IMR-90 (cell line): ENCODE results near the gene THEM5. TPM values are rescaled to one million over a fixed set of nuclear protein-coding genes. Genes with fewer than 3 reads are reported as not detected.

Source experiments
- ATAC-seq: fragments of 200-7000 bp; cut with Tn5 transposase; 2 replicates; pipeline ENCODE4 v1.9.1; 2020; ENCODE audit warnings: low read depth, mild to moderate bottlenecking, moderate library complexity
- BruUV-seq: library from RNA; stranded (reverse); fragments of 400-500 nt; replicated peaks from 2 replicates; lab custom pipeline; 2021; lab: Mats Ljungman, UMichigan
- CTCF ChIA-PET: fragments of 300-600 bp; formaldehyde crosslinking; extraction: SDS; loops from one replicate; lab custom pipeline; 2021; ENCODE audit warnings: antibody characterized with exemption; lab: Yijun Ruan, JAX
- POLR2A ChIA-PET: fragments of 300-600 bp; sonication (Branson Sonifier 250); formaldehyde crosslinking; loops from one replicate; lab custom pipeline; 2022; ENCODE audit warnings: antibody characterized with exemption; ENCODE audit not compliant: unreplicated experiment; lab: Charles Lee
- DNase-seq: peaks from one replicate; pipeline ENCODE4 v3.0.0; 2013
- H2AFZ ChIP-seq: replicated peaks from 2 replicates; pipeline ENCODE3; 2013; ENCODE audit warnings: low read length, mild to moderate bottlenecking; ENCODE audit not compliant: poor library complexity
- H2AK5ac ChIP-seq: 2 replicates; pipeline ENCODE4 v1.6.1; 2013; ENCODE audit warnings: low read depth, low read length, inconsistent platforms
- H2AK9ac ChIP-seq: replicated peaks from 2 replicates; pipeline ENCODE3; 2013; ENCODE audit warnings: mild to moderate bottlenecking, low read depth, low read length, moderate library complexity; ENCODE audit not compliant: poor library complexity
- H2BK120ac ChIP-seq: 2 replicates; pipeline ENCODE4 v1.6.1; 2013; ENCODE audit warnings: low read depth, low read length, inconsistent platforms
- H2BK15ac ChIP-seq: 3 replicates; pipeline ENCODE4 v1.6.1; 2013; ENCODE audit warnings: low read depth, low read length, inconsistent platforms
- H2BK20ac ChIP-seq: 2 replicates; pipeline ENCODE4 v1.6.1; 2013; ENCODE audit warnings: low read depth, mild to moderate bottlenecking, inconsistent platforms, low read length, moderate library complexity
- H2BK5ac ChIP-seq: 2 replicates; pipeline ENCODE4 v1.6.1; 2013; ENCODE audit warnings: mild to moderate bottlenecking, low read depth, low read length, inconsistent platforms; ENCODE audit not compliant: poor library complexity, severe bottlenecking
- H3K14ac ChIP-seq: replicated peaks from 2 replicates; pipeline ENCODE4 v1.6.1; 2013; ENCODE audit warnings: low read depth, low read length, inconsistent platforms
- H3K18ac ChIP-seq: 2 replicates; pipeline ENCODE4 v1.6.1; 2013; ENCODE audit warnings: low read depth, low read length, control low read depth
- H3K23ac ChIP-seq: 2 replicates; pipeline ENCODE4 v1.6.1; 2013; ENCODE audit warnings: low read depth, low read length, inconsistent platforms
- H3K27ac ChIP-seq: 2 replicates; pipeline ENCODE4 v1.5.1; 2013; ENCODE audit warnings: mild to moderate bottlenecking, control low read depth, low read length; ENCODE audit not compliant: insufficient read depth
- H3K27me3 ChIP-seq: 2 replicates; pipeline ENCODE4 v1.6.1; 2013; ENCODE audit warnings: low read length; ENCODE audit not compliant: control insufficient read depth, insufficient read depth
- H3K36me3 ChIP-seq: 2 replicates; pipeline ENCODE4 v1.6.1; 2013; ENCODE audit warnings: low read length, mixed read lengths; ENCODE audit not compliant: control insufficient read depth, insufficient read depth
- H3K4ac ChIP-seq: 2 replicates; pipeline ENCODE4 v1.6.1; 2013; ENCODE audit warnings: low read depth, low read length, inconsistent platforms
- H3K4me1 ChIP-seq: 2 replicates; pipeline ENCODE4 v1.6.1; 2013; ENCODE audit warnings: low read length, mixed read lengths; ENCODE audit not compliant: control insufficient read depth, insufficient read depth
- H3K4me2 ChIP-seq: 2 replicates; pipeline ENCODE4 v1.6.1; 2013; ENCODE audit warnings: low read depth, mild to moderate bottlenecking, control low read depth, low read length, moderate library complexity
- H3K4me3 ChIP-seq: 2 replicates; pipeline ENCODE4 v1.5.1; 2013; ENCODE audit warnings: low read depth, mild to moderate bottlenecking, control low read depth, low read length, moderate library complexity; ENCODE audit not compliant: insufficient read depth
- H3K56ac ChIP-seq: 2 replicates; pipeline ENCODE4 v1.6.1; 2013; ENCODE audit warnings: low read length, inconsistent platforms; ENCODE audit not compliant: insufficient read depth; ENCODE audit errors: extremely low read depth
- H3K79me1 ChIP-seq, 2 experiments: 2 replicates each; pipeline ENCODE4 v1.6.1; 2013; ENCODE audit warnings: low read length in 2 of 2, inconsistent platforms in 1 of 2, low read depth in 1 of 2
- H3K9ac ChIP-seq: 2 replicates; pipeline ENCODE4 v1.6.1; 2013; ENCODE audit warnings: low read depth, low read length, control low read depth
- H3K9me1 ChIP-seq: 2 replicates; pipeline ENCODE4 v1.6.1; 2013; ENCODE audit warnings: low read length, inconsistent platforms; ENCODE audit not compliant: insufficient read depth
- H3K9me3 ChIP-seq: 2 replicates; pipeline ENCODE4 v1.6.1; 2013; ENCODE audit warnings: low read length; ENCODE audit not compliant: control insufficient read depth, insufficient read depth
- H4K20me1 ChIP-seq: 2 replicates; pipeline ENCODE4 v1.6.1; 2013; ENCODE audit warnings: low read length, inconsistent platforms; ENCODE audit not compliant: insufficient read depth
- H4K5ac ChIP-seq: 2 replicates; pipeline ENCODE4 v1.6.1; 2013; ENCODE audit warnings: mild to moderate bottlenecking, low read depth, low read length, control low read depth
- H4K8ac ChIP-seq, 2 experiments: 2 replicates each; pipeline ENCODE4 v1.6.1; 2013; ENCODE audit warnings: low read depth in 2 of 2, low read length in 2 of 2, control low read depth in 1 of 2, inconsistent platforms in 1 of 2
- H4K91ac ChIP-seq: 2 replicates; pipeline ENCODE4 v1.6.1; 2013; ENCODE audit warnings: low read depth, low read length, inconsistent platforms; ENCODE audit not compliant: insufficient read depth
- CEBPB ChIP-seq: IDR thresholded peaks from 2 replicates; pipeline ENCODE4 v1.6.1; 2012; ENCODE audit warnings: low read depth, low read length, improper control_type of control experiment
- CHD1 ChIP-seq: IDR thresholded peaks from 2 replicates; pipeline ENCODE4 v1.6.1; 2012; ENCODE audit warnings: low read depth, low read length, improper control_type of control experiment
- FOS ChIP-seq: fragments of 150-350 bp; IDR thresholded peaks from 2 replicates; pipeline ENCODE4 v1.6.1; 2016; ENCODE audit warnings: low read depth, low read length
- MAFK ChIP-seq: IDR thresholded peaks from 2 replicates; pipeline ENCODE4 v1.6.1; 2012; ENCODE audit warnings: low read depth, low read length, improper control_type of control experiment
- MAZ ChIP-seq: IDR thresholded peaks from 2 replicates; pipeline ENCODE4 v1.6.1; 2012; ENCODE audit warnings: low read depth, mild to moderate bottlenecking, low read length, improper control_type of control experiment, moderate library complexity, borderline replicate concordance
- MXI1 ChIP-seq: IDR thresholded peaks from 2 replicates; pipeline ENCODE4 v1.6.1; 2012; ENCODE audit warnings: low read depth, mild to moderate bottlenecking, low read length, moderate library complexity, borderline replicate concordance
- NFE2L2 ChIP-seq: fragments of 150-350 bp; IDR thresholded peaks from 2 replicates; pipeline ENCODE4 v1.6.1; 2016; ENCODE audit warnings: low read depth, mild to moderate bottlenecking, low read length
- POLR2A ChIP-seq: IDR thresholded peaks from 2 replicates; pipeline ENCODE4 v1.6.1; 2012; ENCODE audit warnings: mild to moderate bottlenecking, low read depth, low read length
- RAD21 ChIP-seq: IDR thresholded peaks from 2 replicates; pipeline ENCODE4 v1.6.1; 2012; ENCODE audit warnings: low read length, improper control_type of control experiment
- RCOR1 ChIP-seq: IDR thresholded peaks from 2 replicates; pipeline ENCODE4 v1.6.1; 2012; ENCODE audit warnings: mild to moderate bottlenecking, low read length, improper control_type of control experiment; ENCODE audit not compliant: insufficient replicate concordance
- RFX5 ChIP-seq: IDR thresholded peaks from 2 replicates; pipeline ENCODE4 v1.8.0; 2012; ENCODE audit warnings: low read depth, mild to moderate bottlenecking, low read length, moderate library complexity
- SMC3 ChIP-seq: fragments of 150-350 bp; IDR thresholded peaks from 2 replicates; pipeline ENCODE4 v1.6.1; 2016; ENCODE audit warnings: low read depth, mild to moderate bottlenecking, antibody characterized with exemption, low read length, moderate library complexity
- WGBS, 2 experiments: methylation state at CpG; one replicate each; pipeline versions ENCODE4 v1.1.5 to v1.1.7; 2013; ENCODE audit warnings: missing lambda C conversion rate in 2 of 2; ENCODE audit not compliant: insufficient read length in 1 of 2; ENCODE audit errors: extremely low coverage in 2 of 2; 5-methylcytosine and 5-hydroxymethylcytosine counted together
- dilution Hi-C: fragments of 300-500 bp; cut with HindIII; formaldehyde crosslinking; loops from one replicate; pipeline ENCODE4 v1.14.3; 2018; ENCODE audit warnings: low sequenced_read_pairs; ENCODE audit not compliant: unreplicated experiment
- in situ Hi-C: fragments of 300-500 bp; cut with MboI; formaldehyde crosslinking; loops from 3 replicates; pipeline ENCODE4 v1.14.3; 2019; ENCODE audit warnings: low sequenced_read_pairs, inconsistent platforms, mixed read lengths
- intact Hi-C: fragments of 100-400 bp; cut with micrococcal nuclease; formaldehyde crosslinking; loops from 2 replicates; pipeline ENCODE4 v1.10.0; 2022
- polyA plus RNA-seq, 3 experiments: library from polyadenylated mRNA; depleted of rRNA; stranded (reverse); fragments of >200 nt; gene quantifications; 2 replicates each; pipeline ENCODE4 v1.2.3, GENCODE V29; 2012; ENCODE audit warnings: low replicate concordance in 1 of 3
- total RNA-seq: library from RNA; depleted of rRNA; stranded (reverse); fragments of >200 nt; gene quantifications from 2 replicates; pipeline ENCODE4 v1.2.3, GENCODE V29; 2012
- TF ChIP-seq, protein P1 (sequence below): fragments of 150-350 bp; IDR thresholded peaks from 2 replicates; pipeline ENCODE4 v1.6.1; 2017; ENCODE audit warnings: mild to moderate bottlenecking, antibody characterized with exemption, low read length, low read depth
- TF ChIP-seq, protein P2 (sequence below): conservative IDR thresholded peaks from 2 replicates; pipeline ENCODE4 v1.5.1; 2012; ENCODE audit warnings: mild to moderate bottlenecking, low read depth, low read length, improper control_type of control experiment
- TF ChIP-seq, protein P3 (sequence below): fragments of 150-350 bp; IDR thresholded peaks from 2 replicates; pipeline ENCODE4 v1.6.1; 2016; ENCODE audit warnings: low read depth, mild to moderate bottlenecking, low read length, moderate library complexity, borderline replicate concordance

Gene THEM5
- total and polyA plus RNA-seq, 2 of the 4 experiments (the other 2 are of a cell fraction): not detected

DNA sequence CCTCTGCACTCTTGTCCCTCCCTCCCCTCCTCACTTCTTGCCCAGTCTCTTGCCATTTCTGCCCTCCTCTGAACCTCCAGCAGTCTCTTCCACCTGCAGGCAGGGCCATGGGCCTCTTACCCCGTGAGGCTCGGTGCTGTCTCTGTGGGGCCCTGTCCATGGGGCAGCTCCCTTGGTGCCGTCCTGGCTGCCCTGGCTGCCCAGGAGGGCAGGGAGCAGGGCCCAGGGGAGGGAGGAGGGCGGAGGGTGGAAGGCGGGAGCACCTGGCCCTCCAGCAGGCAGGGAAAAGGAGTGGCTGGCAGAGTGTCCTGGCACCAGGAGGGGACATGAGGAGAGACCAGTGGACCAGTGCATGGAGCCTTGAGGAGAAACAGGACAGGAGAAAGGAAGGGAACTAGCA, 21.9 kb downstream of the THEM5 start, which contains the start of gene RORC:
Gene RORC (minus strand): TSS at position 198 of the 400 bp plus-strand sequence. CDS start 38 bp downstream, at position 160.
- no peak within 1 kb of the TSS for H2BK20ac ChIP-seq
- H2AK5ac ChIP-seq: no peak within 1 kb of the TSS
- no peak within 1 kb of the TSS for H4K8ac ChIP-seq
- no peaks in the 10 kb centered on the region for H3K36me3 ChIP-seq
- no peaks in the 10 kb centered on the region for H3K9me1 ChIP-seq
- no peak within 1 kb of the TSS for H3K27ac ChIP-seq
- H4K91ac ChIP-seq: no peak within 1 kb of the TSS
- no peak within 1 kb of the TSS for H3K23ac ChIP-seq
- no peak within 1 kb of the TSS for H2BK120ac ChIP-seq
- ChIA-PET POLR2A (no interaction called here), CTCF (no interaction called here)
- no peak within 1 kb of the TSS for H2BK5ac ChIP-seq
- H3K9me3 ChIP-seq: no peaks in the 10 kb centered on the region
- BruUV-seq: no TSS peak
- H3K18ac ChIP-seq: no peak within 1 kb of the TSS
- DNase-seq: no peak
- no peak within 1 kb of the TSS for H4K5ac ChIP-seq
- H3K79me1 ChIP-seq: no peaks in the 10 kb centered on the region
- TF ChIP-seq FOS: no peak
- no peak for TF ChIP-seq MXI1
- TF ChIP-seq NFE2L2: no peak
- TF ChIP-seq SMC3: no peak
- no peak for TF ChIP-seq CHD1
- TF ChIP-seq, protein P1, sequence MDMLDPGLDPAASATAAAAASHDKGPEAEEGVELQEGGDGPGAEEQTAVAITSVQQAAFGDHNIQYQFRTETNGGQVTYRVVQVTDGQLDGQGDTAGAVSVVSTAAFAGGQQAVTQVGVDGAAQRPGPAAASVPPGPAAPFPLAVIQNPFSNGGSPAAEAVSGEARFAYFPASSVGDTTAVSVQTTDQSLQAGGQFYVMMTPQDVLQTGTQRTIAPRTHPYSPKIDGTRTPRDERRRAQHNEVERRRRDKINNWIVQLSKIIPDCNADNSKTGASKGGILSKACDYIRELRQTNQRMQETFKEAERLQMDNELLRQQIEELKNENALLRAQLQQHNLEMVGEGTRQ: no peak
- TF ChIP-seq, protein P2, sequence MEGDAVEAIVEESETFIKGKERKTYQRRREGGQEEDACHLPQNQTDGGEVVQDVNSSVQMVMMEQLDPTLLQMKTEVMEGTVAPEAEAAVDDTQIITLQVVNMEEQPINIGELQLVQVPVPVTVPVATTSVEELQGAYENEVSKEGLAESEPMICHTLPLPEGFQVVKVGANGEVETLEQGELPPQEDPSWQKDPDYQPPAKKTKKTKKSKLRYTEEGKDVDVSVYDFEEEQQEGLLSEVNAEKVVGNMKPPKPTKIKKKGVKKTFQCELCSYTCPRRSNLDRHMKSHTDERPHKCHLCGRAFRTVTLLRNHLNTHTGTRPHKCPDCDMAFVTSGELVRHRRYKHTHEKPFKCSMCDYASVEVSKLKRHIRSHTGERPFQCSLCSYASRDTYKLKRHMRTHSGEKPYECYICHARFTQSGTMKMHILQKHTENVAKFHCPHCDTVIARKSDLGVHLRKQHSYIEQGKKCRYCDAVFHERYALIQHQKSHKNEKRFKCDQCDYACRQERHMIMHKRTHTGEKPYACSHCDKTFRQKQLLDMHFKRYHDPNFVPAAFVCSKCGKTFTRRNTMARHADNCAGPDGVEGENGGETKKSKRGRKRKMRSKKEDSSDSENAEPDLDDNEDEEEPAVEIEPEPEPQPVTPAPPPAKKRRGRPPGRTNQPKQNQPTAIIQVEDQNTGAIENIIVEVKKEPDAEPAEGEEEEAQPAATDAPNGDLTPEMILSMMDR: no peak
- no peak for TF ChIP-seq MAFK
- TF ChIP-seq, protein P3, sequence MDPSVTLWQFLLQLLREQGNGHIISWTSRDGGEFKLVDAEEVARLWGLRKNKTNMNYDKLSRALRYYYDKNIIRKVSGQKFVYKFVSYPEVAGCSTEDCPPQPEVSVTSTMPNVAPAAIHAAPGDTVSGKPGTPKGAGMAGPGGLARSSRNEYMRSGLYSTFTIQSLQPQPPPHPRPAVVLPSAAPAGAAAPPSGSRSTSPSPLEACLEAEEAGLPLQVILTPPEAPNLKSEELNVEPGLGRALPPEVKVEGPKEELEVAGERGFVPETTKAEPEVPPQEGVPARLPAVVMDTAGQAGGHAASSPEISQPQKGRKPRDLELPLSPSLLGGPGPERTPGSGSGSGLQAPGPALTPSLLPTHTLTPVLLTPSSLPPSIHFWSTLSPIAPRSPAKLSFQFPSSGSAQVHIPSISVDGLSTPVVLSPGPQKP: no peak
- no peak for TF ChIP-seq MAZ
- TF ChIP-seq RAD21: no peak
- no peak for TF ChIP-seq POLR2A
- TF ChIP-seq CEBPB: no peak
- no peak for TF ChIP-seq RFX5
- no peak for TF ChIP-seq RCOR1
- H2AK9ac ChIP-seq: no peak within 1 kb of the TSS
- no peak within 1 kb of the TSS for H3K4ac ChIP-seq
- no peak within 1 kb of the TSS for H2BK15ac ChIP-seq
- H2AFZ ChIP-seq: peak within 1 kb of the TSS; percentile 49
- no peaks in the 10 kb centered on the region for H3K4me1 ChIP-seq
- no peak within 1 kb of the TSS for H3K4me2 ChIP-seq
- no peak within 1 kb of the TSS for H3K14ac ChIP-seq
- H3K9ac ChIP-seq: no peak within 1 kb of the TSS
- no CpG with 5 or more reads among the region's 5 CpGs for WGBS, 2 experiments
- no peak within 1 kb of the TSS for H3K56ac ChIP-seq
- no peak within 1 kb of the TSS for H3K4me3 ChIP-seq
- in situ Hi-C loops: no loop called here
- ATAC-seq: no peak
- H3K27me3 ChIP-seq: peaks cover 49% of the 10 kb centered on the region
- dilution Hi-C loops: no loop called here
- no peaks in the 10 kb centered on the region for H4K20me1 ChIP-seq
- intact Hi-C loops: loop anchor here (10.0 kb wide), 1 partner anchor 287 kb away; the partner anchor contains the start of gene TUFT1
